ENCODE results near the gene GRB10.

Gene GRB10

DNA sequence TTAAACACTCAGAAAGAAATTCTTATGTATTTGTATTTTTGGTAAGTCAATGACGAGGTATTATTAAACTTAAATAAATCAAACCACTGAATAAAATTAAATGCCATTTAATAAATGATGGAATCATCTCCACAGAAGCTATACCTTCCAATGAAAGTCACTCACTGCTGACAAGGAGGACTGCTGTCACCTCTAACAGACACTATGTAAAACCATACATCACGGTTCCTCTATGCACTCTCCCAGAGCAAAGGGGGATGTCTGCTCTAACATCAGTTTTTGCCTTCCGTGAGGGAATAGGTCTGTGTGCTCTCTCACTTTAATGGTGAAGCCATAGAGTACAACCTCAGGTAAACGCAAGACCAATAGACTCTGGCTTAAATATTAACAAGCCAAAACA lies 117.8 kb downstream of the GRB10 start:
- Histone ChIP-seq H4K20me1 (ENCODE audit: insufficient read depth, low read length) (no peaks in the 10 kb centered on the region), H3K4me3 (ENCODE audit: low read length) (peak overlapping the region; percentile 15; the same call in 1 of the 2 replicates), H3K79me2 (ENCODE audit: low read length) (no peaks in the 10 kb centered on the region), H3K9me3 (ENCODE audit: insufficient read depth, low read length) (no peaks in the 10 kb centered on the region), H3K36me3 (replicated peaks; ENCODE audit: low read depth, low read length) (no peaks in the 10 kb centered on the region), H3K4me2 (ENCODE audit: low read length) (peak overlapping the region; percentile 62), H3K27me3 (ENCODE audit: low read depth, low read length) (peaks cover 7% of the 10 kb centered on the region), H3K27ac (ENCODE audit: low read length) (no peak overlapping the region), H2AFZ (ENCODE audit: low read depth, low read length) (no peak overlapping the region), H3K4me1 (ENCODE audit: low read length) (peaks cover 25% of the 10 kb centered on the region), H3K9ac (ENCODE audit: low read length) (no peak overlapping the region)
- TF ChIP-seq, protein P1, sequence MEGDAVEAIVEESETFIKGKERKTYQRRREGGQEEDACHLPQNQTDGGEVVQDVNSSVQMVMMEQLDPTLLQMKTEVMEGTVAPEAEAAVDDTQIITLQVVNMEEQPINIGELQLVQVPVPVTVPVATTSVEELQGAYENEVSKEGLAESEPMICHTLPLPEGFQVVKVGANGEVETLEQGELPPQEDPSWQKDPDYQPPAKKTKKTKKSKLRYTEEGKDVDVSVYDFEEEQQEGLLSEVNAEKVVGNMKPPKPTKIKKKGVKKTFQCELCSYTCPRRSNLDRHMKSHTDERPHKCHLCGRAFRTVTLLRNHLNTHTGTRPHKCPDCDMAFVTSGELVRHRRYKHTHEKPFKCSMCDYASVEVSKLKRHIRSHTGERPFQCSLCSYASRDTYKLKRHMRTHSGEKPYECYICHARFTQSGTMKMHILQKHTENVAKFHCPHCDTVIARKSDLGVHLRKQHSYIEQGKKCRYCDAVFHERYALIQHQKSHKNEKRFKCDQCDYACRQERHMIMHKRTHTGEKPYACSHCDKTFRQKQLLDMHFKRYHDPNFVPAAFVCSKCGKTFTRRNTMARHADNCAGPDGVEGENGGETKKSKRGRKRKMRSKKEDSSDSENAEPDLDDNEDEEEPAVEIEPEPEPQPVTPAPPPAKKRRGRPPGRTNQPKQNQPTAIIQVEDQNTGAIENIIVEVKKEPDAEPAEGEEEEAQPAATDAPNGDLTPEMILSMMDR (IDR thresholded peaks at IDR 0.05; ENCODE audit: low read depth, low read length) = no peak
- TF ChIP-seq EZH2phosphoT487 (IDR thresholded peaks at IDR 0.05; ENCODE audit: low read depth) = no peak

DNA sequence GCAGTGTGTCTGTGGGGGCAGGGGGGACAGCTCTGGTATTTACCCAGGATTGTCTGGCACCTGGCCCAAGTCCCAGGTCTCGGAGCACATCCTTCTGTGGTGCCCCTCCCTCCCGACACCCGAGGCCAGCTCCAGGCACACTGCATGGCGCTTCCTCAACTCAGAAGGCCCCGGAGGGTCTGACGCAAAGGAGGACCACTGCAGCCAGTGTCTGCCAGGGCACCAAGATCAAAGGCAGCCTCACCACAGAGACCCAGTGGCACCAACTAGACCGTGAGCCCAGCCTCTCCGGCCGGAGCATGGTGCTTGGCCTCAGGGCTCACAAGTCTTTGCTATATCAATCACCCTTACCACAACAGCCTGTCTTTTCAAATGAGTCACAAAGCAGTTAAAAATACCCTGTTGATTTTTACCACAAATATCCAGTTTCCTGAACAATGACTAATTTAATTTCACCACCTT lies 118.2 kb downstream of the GRB10 start:
- H3K27ac ChIP-seq (ENCODE audit: low read length) = no peak overlapping the region
- no peaks in the 10 kb centered on the region for H4K20me1 ChIP-seq (ENCODE audit: insufficient read depth, low read length)
- H3K79me2 ChIP-seq (ENCODE audit: low read length) = no peaks in the 10 kb centered on the region
- H3K4me3 ChIP-seq (ENCODE audit: low read length) = no peak overlapping the region
- no peaks in the 10 kb centered on the region for H3K9me3 ChIP-seq (ENCODE audit: insufficient read depth, low read length)
- no peak overlapping the region for H3K9ac ChIP-seq (ENCODE audit: low read length)
- peak overlapping the region; percentile 62 for H3K4me2 ChIP-seq (ENCODE audit: low read length)
- H3K4me1 ChIP-seq (ENCODE audit: low read length) = peaks cover 25% of the 10 kb centered on the region
- no peaks in the 10 kb centered on the region for H3K36me3 ChIP-seq (replicated peaks; ENCODE audit: low read depth, low read length)
- TF ChIP-seq, protein P1 (IDR thresholded peaks at IDR 0.05; ENCODE audit: low read depth, low read length) = no peak
- no peak for TF ChIP-seq EZH2phosphoT487 (IDR thresholded peaks at IDR 0.05; ENCODE audit: low read depth)
- peaks cover 7% of the 10 kb centered on the region for H3K27me3 ChIP-seq (ENCODE audit: low read depth, low read length)
- H2AFZ ChIP-seq (ENCODE audit: low read depth, low read length) = no peak overlapping the region

DNA sequence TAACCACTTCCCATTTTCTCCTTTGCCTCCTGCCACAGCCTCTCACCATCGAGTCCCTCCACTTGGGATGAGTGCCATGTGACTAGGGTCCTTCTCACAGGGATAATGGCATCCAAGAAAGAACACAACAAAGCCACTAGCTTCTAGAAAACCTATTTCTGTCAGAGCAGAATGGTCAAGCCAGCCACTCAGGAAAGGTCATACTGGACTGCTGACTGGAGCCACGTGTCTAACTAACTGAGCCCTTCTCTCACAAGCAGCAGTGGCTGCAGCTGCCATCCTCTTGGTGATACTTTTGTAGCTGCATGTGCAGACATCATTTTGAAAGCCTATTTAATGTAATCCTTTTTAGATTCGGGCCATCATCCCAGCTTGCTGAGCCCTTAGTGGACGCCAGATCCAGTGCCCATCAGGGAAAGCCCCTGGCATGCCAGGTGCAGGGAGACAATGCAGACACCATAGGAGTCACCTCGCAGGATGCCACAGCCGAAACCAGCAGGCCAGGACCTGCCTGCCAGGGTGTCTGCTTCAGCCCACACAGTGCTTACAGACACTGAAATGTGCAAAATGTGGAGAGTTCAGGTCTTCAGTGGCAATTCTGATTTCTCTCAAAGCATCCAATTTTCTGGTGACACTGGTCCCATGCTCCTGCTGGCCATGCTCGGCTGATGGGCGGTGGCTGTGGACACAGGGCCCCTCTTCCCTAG lies 119.1 kb downstream of the GRB10 start:
- Histone ChIP-seq H3K27ac (ENCODE audit: low read length) (no peak overlapping the region), H3K79me2 (ENCODE audit: low read length) (no peaks in the 10 kb centered on the region), H3K4me1 (ENCODE audit: low read length) (peaks cover 25% of the 10 kb centered on the region), H3K9me3 (ENCODE audit: insufficient read depth, low read length) (no peaks in the 10 kb centered on the region), H2AFZ (ENCODE audit: low read depth, low read length) (no peak overlapping the region), H4K20me1 (ENCODE audit: insufficient read depth, low read length) (no peaks in the 10 kb centered on the region), H3K4me2 (ENCODE audit: low read length) (no peak overlapping the region), H3K9ac (ENCODE audit: low read length) (no peak overlapping the region), H3K4me3 (ENCODE audit: low read length) (no peak overlapping the region), H3K36me3 (replicated peaks; ENCODE audit: low read depth, low read length) (no peaks in the 10 kb centered on the region), H3K27me3 (ENCODE audit: low read depth, low read length) (peaks cover 7% of the 10 kb centered on the region)
- no peak for TF ChIP-seq EZH2phosphoT487 (IDR thresholded peaks at IDR 0.05; ENCODE audit: low read depth)
- TF ChIP-seq, protein P1 (IDR thresholded peaks at IDR 0.05; ENCODE audit: low read depth, low read length) = no peak

DNA sequence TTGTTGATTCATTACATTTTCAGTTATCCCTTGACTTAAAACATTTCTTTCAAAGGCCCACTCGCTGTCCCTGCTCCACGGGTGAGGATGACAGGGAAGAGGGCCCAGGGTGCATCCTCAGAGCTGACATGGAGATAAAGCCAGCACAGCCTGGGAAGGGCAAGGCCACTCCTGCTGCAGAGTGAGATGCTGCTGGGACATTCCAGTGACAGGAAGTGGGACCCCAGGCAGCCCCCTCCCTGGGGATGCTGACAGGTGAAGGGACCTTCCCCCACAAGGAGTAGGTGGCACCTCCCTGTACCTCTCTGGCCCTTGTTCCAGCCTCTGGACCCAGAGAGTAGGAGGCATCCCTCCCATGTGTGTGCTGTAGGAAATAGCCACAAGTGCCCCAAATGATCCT lies 119.7 kb downstream of the GRB10 start:
- Histone ChIP-seq H3K4me2 (ENCODE audit: low read length) (no peak overlapping the region), H4K20me1 (ENCODE audit: insufficient read depth, low read length) (no peaks in the 10 kb centered on the region), H2AFZ (ENCODE audit: low read depth, low read length) (no peak overlapping the region), H3K27me3 (ENCODE audit: low read depth, low read length) (peaks cover 12% of the 10 kb centered on the region), H3K9ac (ENCODE audit: low read length) (no peak overlapping the region), H3K27ac (ENCODE audit: low read length) (no peak overlapping the region), H3K79me2 (ENCODE audit: low read length) (no peaks in the 10 kb centered on the region), H3K36me3 (replicated peaks; ENCODE audit: low read depth, low read length) (no peaks in the 10 kb centered on the region), H3K9me3 (ENCODE audit: insufficient read depth, low read length) (no peaks in the 10 kb centered on the region), H3K4me1 (ENCODE audit: low read length) (peaks cover 25% of the 10 kb centered on the region), H3K4me3 (ENCODE audit: low read length) (no peak overlapping the region)
- TF ChIP-seq EZH2phosphoT487 (IDR thresholded peaks at IDR 0.05; ENCODE audit: low read depth) = no peak
- TF ChIP-seq, protein P1 (IDR thresholded peaks at IDR 0.05; ENCODE audit: low read depth, low read length) = no peak
